Mesenchymal stem cell (in vitro differentiated cells and primary cell): ENCODE results near the gene USP36.

Experiments used
- DNase-seq: peaks from one replicate; pipeline ENCODE4 v3.0.0-alpha.2; 2013
- H2AFZ ChIP-seq: one replicate; pipeline ENCODE4 v1.6.1; 2013; ENCODE audit warnings: low read depth, mild to moderate bottlenecking, control low read depth, inconsistent platforms, low read length, moderate library complexity
- H2AK5ac ChIP-seq: 2 replicates; pipeline ENCODE4 v1.6.1; 2013; ENCODE audit warnings: low read length, moderate library complexity, mild to moderate bottlenecking, inconsistent platforms; ENCODE audit not compliant: severe bottlenecking
- H2BK120ac ChIP-seq: one replicate; pipeline ENCODE4 v1.6.1; 2013; ENCODE audit warnings: low read depth, mild to moderate bottlenecking, inconsistent platforms, low read length, moderate library complexity
- H2BK12ac ChIP-seq, 2 experiments: one replicate each; pipeline ENCODE4 v1.6.1; 2013; ENCODE audit warnings: inconsistent platforms in 2 of 2, low read length in 2 of 2, mild to moderate bottlenecking in 2 of 2, moderate library complexity in 2 of 2, control low read depth in 1 of 2
- H2BK15ac ChIP-seq: one replicate; pipeline ENCODE4 v1.6.1; 2013; ENCODE audit warnings: mild to moderate bottlenecking, low read depth, inconsistent platforms; ENCODE audit not compliant: poor library complexity, severe bottlenecking
- H2BK5ac ChIP-seq: 2 replicates; pipeline ENCODE4 v1.6.1; 2013; ENCODE audit warnings: low read depth, mild to moderate bottlenecking, low read length, control low read depth, inconsistent platforms; ENCODE audit not compliant: poor library complexity, severe bottlenecking
- H3K14ac ChIP-seq, 2 experiments: one replicate each; pipeline ENCODE4 v1.6.1; 2013; ENCODE audit warnings: inconsistent platforms in 2 of 2, low read length in 2 of 2, control low read depth in 1 of 2, mild to moderate bottlenecking in 1 of 2, moderate library complexity in 1 of 2
- H3K18ac ChIP-seq, 2 experiments: one replicate each; pipeline ENCODE4 v1.6.1; 2013; ENCODE audit warnings: inconsistent platforms in 2 of 2, low read length in 2 of 2, control low read depth in 1 of 2, low read depth in 1 of 2, mild to moderate bottlenecking in 1 of 2
- H3K23ac ChIP-seq, 2 experiments: one replicate each; pipeline ENCODE4 v1.6.1; 2013; ENCODE audit warnings: inconsistent platforms in 2 of 2, low read length in 2 of 2, mild to moderate bottlenecking in 2 of 2, moderate library complexity in 2 of 2, control low read depth in 1 of 2
- H3K27ac ChIP-seq: 2 replicates; pipeline ENCODE4 v1.5.1; 2013; ENCODE audit warnings: mild to moderate bottlenecking, moderate library complexity, low read length, control low read depth, inconsistent platforms; ENCODE audit not compliant: poor library complexity, severe bottlenecking
- H3K27me3 ChIP-seq, 2 experiments: 2 replicates each; pipeline versions ENCODE4 v1.6.1 to v1.7.0; 2013; ENCODE audit warnings: low read length in 2 of 2, mild to moderate bottlenecking in 2 of 2, moderate library complexity in 2 of 2, control low read depth in 1 of 2, inconsistent platforms in 1 of 2; ENCODE audit not compliant: control insufficient read depth in 1 of 2, insufficient read depth in 1 of 2
- H3K36me3 ChIP-seq, 2 experiments: 2 replicates each; pipeline versions ENCODE4 v1.6.1 to v1.7.0; 2013; ENCODE audit warnings: low read length in 2 of 2, control low read depth in 1 of 2, inconsistent platforms in 1 of 2, low read depth in 1 of 2, mild to moderate bottlenecking in 1 of 2; ENCODE audit not compliant: insufficient read depth in 2 of 2, control insufficient read depth in 1 of 2
- H3K4ac ChIP-seq, 2 experiments: one replicate each; pipeline ENCODE4 v1.6.1; 2013; ENCODE audit warnings: inconsistent platforms in 2 of 2, low read length in 2 of 2, mild to moderate bottlenecking in 2 of 2, moderate library complexity in 2 of 2, control low read depth in 1 of 2, low read depth in 1 of 2
- H3K4me1 ChIP-seq: 2 replicates; pipeline ENCODE4 v1.6.1; 2013; ENCODE audit warnings: low read depth, low read length, control low read depth; ENCODE audit not compliant: control insufficient read depth, insufficient read depth
- H3K4me2 ChIP-seq: 2 replicates; pipeline ENCODE4 v1.6.1; 2013; ENCODE audit warnings: low read length, mild to moderate bottlenecking, inconsistent platforms; ENCODE audit not compliant: poor library complexity, severe bottlenecking
- H3K4me3 ChIP-seq, 2 experiments: 2 replicates each; pipeline versions ENCODE4 v1.5.1 to v1.7.0; 2013; ENCODE audit warnings: low read length in 2 of 2, mild to moderate bottlenecking in 2 of 2, control low read depth in 1 of 2, low read depth in 1 of 2; ENCODE audit not compliant: insufficient read depth in 1 of 2
- H3K79me1 ChIP-seq: replicated peaks from 2 replicates; pipeline ENCODE4 v1.6.1; 2013; ENCODE audit warnings: mild to moderate bottlenecking, control low read depth, low read length, inconsistent platforms; ENCODE audit not compliant: poor library complexity, severe bottlenecking
- H3K9ac ChIP-seq: 2 replicates; pipeline ENCODE4 v1.7.0; 2013; ENCODE audit warnings: mild to moderate bottlenecking, low read length, moderate library complexity
- H3K9me3 ChIP-seq: 2 replicates; pipeline ENCODE4 v1.7.0; 2013; ENCODE audit warnings: mild to moderate bottlenecking, low read length; ENCODE audit not compliant: control insufficient read depth
- H4K8ac ChIP-seq: one replicate; pipeline ENCODE4 v1.6.1; 2013; ENCODE audit warnings: inconsistent platforms, mild to moderate bottlenecking, low read length, moderate library complexity
- H4K91ac ChIP-seq: one replicate; pipeline ENCODE4 v1.6.1; 2013; ENCODE audit warnings: mild to moderate bottlenecking, low read length, inconsistent platforms
- WGBS: methylation state at CpG from one replicate; pipeline ENCODE4 v1.1.7; 2013; ENCODE audit warnings: mixed read lengths; 5-methylcytosine and 5-hydroxymethylcytosine counted together

Gene USP36

DNA sequence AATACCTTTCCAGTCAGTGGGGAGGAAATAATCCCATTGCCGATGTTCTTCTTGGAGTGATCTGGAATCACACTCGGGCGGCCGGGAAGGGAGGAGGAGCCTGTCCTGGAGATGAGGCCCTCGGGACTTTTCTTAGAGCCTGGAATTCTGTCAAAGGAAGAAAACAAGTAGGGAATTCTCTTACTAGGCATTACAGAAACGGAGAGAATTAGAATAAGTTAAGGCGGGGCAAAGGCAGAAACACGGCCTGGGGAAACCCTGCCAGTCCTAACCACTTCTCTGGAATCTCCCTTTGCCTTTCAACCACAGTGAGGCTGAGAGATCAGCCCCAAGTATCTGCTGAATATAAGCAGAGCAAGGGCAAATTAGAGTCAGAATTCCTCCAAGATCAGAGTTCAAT, 27.8 kb downstream of the USP36 start:
- Histone ChIP-seq H3K9ac (peak overlapping the region; percentile 47), H3K9me3 (no peaks in the 10 kb centered on the region), H3K4me3 (peak overlapping the region in 1 of 2 experiments; percentile 29), H3K36me3 (peaks cover 66 to 98% of the 10 kb centered on the region in 2 experiments), H2AK5ac (no peak overlapping the region), H2BK15ac (no peak overlapping the region), H3K4me2 (no peak overlapping the region), H2BK12ac (no peak overlapping the region), H2BK120ac (no peak overlapping the region), H3K79me1 (peaks cover 23% of the 10 kb centered on the region), H3K18ac (no peak overlapping the region), H3K14ac (no peak overlapping the region), H3K4ac (no peak overlapping the region), H4K91ac (no peak overlapping the region), H3K4me1 (peaks cover 1% of the 10 kb centered on the region), H4K8ac (no peak overlapping the region), H3K23ac (no peak overlapping the region), H2AFZ (no peak overlapping the region), H3K27me3 (no peaks in the 10 kb centered on the region), H2BK5ac (no peak overlapping the region), H3K27ac (no peak overlapping the region)
- 90% methylated on average over 8 of the region's 8 CpGs for WGBS
- no peak for DNase-seq

DNA sequence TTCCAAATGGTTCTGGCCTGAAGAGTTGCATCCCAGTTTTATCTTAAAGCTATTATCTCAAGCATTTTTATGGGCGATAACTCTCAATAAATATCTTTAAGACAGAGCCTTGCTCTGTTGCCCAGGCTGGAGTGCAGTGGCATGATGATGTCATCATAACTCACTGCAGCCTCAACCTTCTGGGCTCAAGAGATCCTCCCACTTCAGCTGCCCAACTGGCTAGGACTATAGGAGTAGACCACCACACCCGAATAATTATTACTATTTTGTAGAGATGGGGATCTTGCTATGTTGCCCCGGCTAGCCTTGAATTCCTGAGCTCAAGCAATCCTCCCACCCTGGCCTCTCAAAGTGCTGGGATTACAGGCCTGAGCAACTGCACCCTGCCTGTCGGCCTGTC, 32.5 kb downstream of the USP36 start:
- Histone ChIP-seq H2AK5ac (no peak overlapping the region), H3K18ac (no peak overlapping the region), H2BK12ac (no peak overlapping the region), H2BK5ac (no peak overlapping the region), H3K9me3 (no peaks in the 10 kb centered on the region), H3K79me1 (peaks cover 29% of the 10 kb centered on the region), H3K4me2 (no peak overlapping the region), H3K4me1 (no peaks in the 10 kb centered on the region), H3K27ac (no peak overlapping the region), H3K23ac (no peak overlapping the region), H3K14ac (no peak overlapping the region), H2AFZ (no peak overlapping the region), H2BK120ac (no peak overlapping the region), H3K4me3 (no peak overlapping the region), H3K36me3 (peaks cover 72 to 93% of the 10 kb centered on the region in 2 experiments), H3K4ac (no peak overlapping the region), H4K8ac (no peak overlapping the region), H4K91ac (no peak overlapping the region), H3K27me3 (no peaks in the 10 kb centered on the region), H3K9ac (peak overlapping the region; percentile 1), H2BK15ac (no peak overlapping the region)
- DNase-seq: no peak
- WGBS: 87% methylated on average over 1 of the region's 4 CpGs

DNA sequence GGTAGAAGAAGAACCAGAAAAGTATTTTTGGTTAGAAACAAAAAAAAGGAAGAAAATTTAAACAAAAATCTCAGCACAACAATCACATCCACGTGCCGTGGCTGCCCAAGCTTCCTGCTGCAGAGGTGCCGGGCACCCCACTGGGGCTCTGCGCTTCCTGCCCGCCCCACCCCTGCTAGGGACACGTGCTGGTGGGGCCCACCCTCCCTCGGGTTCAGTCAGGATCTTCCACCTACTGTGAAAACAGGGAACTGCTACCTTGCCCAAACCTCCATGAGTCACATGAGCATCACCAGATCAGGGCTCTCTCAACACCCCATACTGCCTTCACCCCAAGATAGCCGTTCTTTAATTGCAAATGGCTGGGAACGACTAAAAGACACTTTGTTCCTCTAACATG, 34.2 kb downstream of the USP36 start:
- Histone ChIP-seq H3K9ac (no peak overlapping the region), H3K36me3 (peaks cover 72 to 90% of the 10 kb centered on the region in 2 experiments), H2BK120ac (no peak overlapping the region), H3K4me3 (no peak overlapping the region), H3K18ac (no peak overlapping the region), H2BK12ac (no peak overlapping the region), H2AFZ (no peak overlapping the region), H3K14ac (no peak overlapping the region), H3K27me3 (no peaks in the 10 kb centered on the region), H3K23ac (no peak overlapping the region), H3K4ac (no peak overlapping the region), H3K79me1 (peaks cover 33% of the 10 kb centered on the region), H3K4me1 (no peaks in the 10 kb centered on the region), H2BK5ac (no peak overlapping the region), H4K91ac (no peak overlapping the region), H3K4me2 (no peak overlapping the region), H3K27ac (no peak overlapping the region), H4K8ac (no peak overlapping the region), H2BK15ac (no peak overlapping the region), H3K9me3 (no peaks in the 10 kb centered on the region), H2AK5ac (no peak overlapping the region)
- no peak for DNase-seq
- WGBS: 93% methylated on average over 9 of the region's 9 CpGs

DNA sequence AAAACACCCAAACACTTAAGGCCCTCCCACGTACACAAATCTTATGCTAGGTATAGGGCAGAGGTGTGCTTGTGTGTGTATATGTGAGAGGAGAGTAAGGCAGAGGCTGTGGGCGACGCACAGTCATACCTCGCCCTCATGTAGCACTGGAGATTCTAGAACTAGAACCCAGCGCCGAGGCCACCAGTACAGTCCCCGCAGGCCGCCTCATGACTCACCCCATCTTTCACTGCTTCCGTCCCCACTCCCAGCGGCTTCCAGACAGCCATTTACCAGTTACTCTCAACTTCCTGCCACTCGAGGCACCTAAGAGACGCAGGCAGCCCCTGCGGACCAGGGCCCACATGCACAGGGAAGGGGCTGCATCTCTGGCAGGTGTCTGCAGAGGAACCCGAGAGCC, 35.3 kb downstream of the USP36 start:
- H3K9ac ChIP-seq: no peak overlapping the region
- no peak overlapping the region for H3K27ac ChIP-seq
- peaks cover 31% of the 10 kb centered on the region for H3K79me1 ChIP-seq
- H3K4me2 ChIP-seq: no peak overlapping the region
- no peak overlapping the region for H2AK5ac ChIP-seq
- no peak overlapping the region for H2AFZ ChIP-seq
- H3K9me3 ChIP-seq: no peaks in the 10 kb centered on the region
- no peak overlapping the region for H3K14ac ChIP-seq
- H2BK12ac ChIP-seq: no peak overlapping the region
- H2BK120ac ChIP-seq: no peak overlapping the region
- no peak overlapping the region for H2BK5ac ChIP-seq
- H3K4ac ChIP-seq: no peak overlapping the region
- DNase-seq: no peak
- no peak overlapping the region for H3K18ac ChIP-seq
- no peak overlapping the region for H4K8ac ChIP-seq
- H3K27me3 ChIP-seq: no peaks in the 10 kb centered on the region
- H4K91ac ChIP-seq: no peak overlapping the region
- 86% methylated on average over 13 of the region's 14 CpGs for WGBS
- peaks cover 2% of the 10 kb centered on the region for H3K4me1 ChIP-seq
- no peak overlapping the region for H3K4me3 ChIP-seq
- no peak overlapping the region for H3K23ac ChIP-seq
- H3K36me3 ChIP-seq: peaks cover 73 to 87% of the 10 kb centered on the region in 2 experiments
- H2BK15ac ChIP-seq: no peak overlapping the region
